NCI-H446 treated with DMSO at 0.1 percent for 48 hours (cell line): ENCODE data around the gene DENND1A.
"Not testable (repeated sequence)": the region's sequence is repeated elsewhere in the genome, so short reads cannot be mapped to it uniquely, and the experiment has no call there.

Experiments used
- DNase-seq: peaks from one replicate; lab custom pipeline; 2025; lab: John Stamatoyannopoulos, UW

Gene DENND1A

GRCh38 chr9:123948286-123948685, 18.4 kb upstream of the DENND1A start:
- DNase-seq, result no peak

GRCh38 chr9:123947326-123947725, 17.4 kb upstream of the DENND1A start:
- DNase-seq, result no peak

GRCh38 chr9:123946101-123946821, 16.3 kb upstream of the DENND1A start:
- no peak for DNase-seq

GRCh38 chr9:123945532-123945931, 15.6 kb upstream of the DENND1A start:
- DNase-seq, result no peak

GRCh38 chr9:123944464-123944863, 14.5 kb upstream of the DENND1A start:
- not testable (repeated sequence) for DNase-seq

- no peak for DNase-seq
These were observed 13.7 kb upstream of the DENND1A start for GRCh38 chr9:123943671-123944070.

GRCh38 chr9:123942542-123942941, 12.6 kb upstream of the DENND1A start:
- DNase-seq, result no peak

- DNase-seq, result no peak
These were observed 11.7 kb upstream of the DENND1A start for GRCh38 chr9:123941524-123942070.

GRCh38 chr9:123940721-123941523, 11.0 kb upstream of the DENND1A start:
- no peak for DNase-seq

GRCh38 chr9:123938401-123938800, 8.5 kb upstream of the DENND1A start:
- no peak for DNase-seq

- DNase-seq, result not testable (repeated sequence)
These were observed 6.6 kb upstream of the DENND1A start for GRCh38 chr9:123936575-123936974.

- DNase-seq, result no peak
These were observed 3.7 kb upstream of the DENND1A start for GRCh38 chr9:123933440-123934212.

GRCh38 chr9:123929177-123929869, 603 bp downstream of the DENND1A start:
- no peak for DNase-seq

- no peak for DNase-seq
These were observed 1.3 kb downstream of the DENND1A start for GRCh38 chr9:123928533-123929176.

- no peak for DNase-seq
These were observed 2.0 kb downstream of the DENND1A start for GRCh38 chr9:123927625-123928532.

GRCh38 chr9:123926941-123927340, 3.0 kb downstream of the DENND1A start:
- DNase-seq, result no peak

- no peak for DNase-seq
These were observed 4.1 kb downstream of the DENND1A start for GRCh38 chr9:123925819-123926218.

GRCh38 chr9:123925161-123925560, 4.8 kb downstream of the DENND1A start:
- no peak for DNase-seq

- DNase-seq, result no peak
These were observed 5.2 kb downstream of the DENND1A start for GRCh38 chr9:123924727-123925126.

- no peak for DNase-seq
These were observed 6.0 kb downstream of the DENND1A start for GRCh38 chr9:123923884-123924283.
